Uterus (tissue), 4 donors: ENCODE measurements around the gene BTBD16. TPM values are rescaled to one million over a fixed set of nuclear protein-coding genes. Genes with fewer than 3 reads are reported as not detected.

Source experiments
- DNase-seq, 2 donors: peaks; one replicate each; pipeline ENCODE4 v3.0.0-alpha.2; 2019 to 2020
- H3K27ac ChIP-seq, 2 donors: fragments of 200-600 bp; sonication (generic); 1 replicate in 1 of 2; 2 replicates in 1 of 2; pipeline ENCODE4 v1.5.1; 2016 to 2018
- H3K27me3 ChIP-seq, 2 donors: fragments of 200-600 bp; sonication (generic); one replicate each; pipeline ENCODE4 v1.5.1; 2018 to 2019; ENCODE audit warnings: control low read depth in 1 of 2
- H3K36me3 ChIP-seq, 2 donors: fragments of 200-600 bp; sonication (generic); one replicate each; pipeline ENCODE4 v1.5.1; 2019; ENCODE audit warnings: control low read depth in 1 of 2
- H3K4me1 ChIP-seq, 2 donors: fragments of 200-600 bp; sonication (generic); one replicate each; pipeline ENCODE4 v1.5.1; 2018 to 2019; ENCODE audit warnings: control low read depth in 1 of 2
- H3K4me3 ChIP-seq, 2 donors: fragments of 200-600 bp; sonication (generic); 1 replicate in 1 of 2; 2 replicates in 1 of 2; pipeline ENCODE4 v1.5.1; 2018 to 2019; ENCODE audit warnings: mild to moderate bottlenecking in 1 of 2
- H3K9me3 ChIP-seq, 2 donors: fragments of 200-600 bp; sonication (generic); one replicate each; pipeline ENCODE4 v1.5.1; 2019; ENCODE audit warnings: control low read depth in 1 of 2
- POLR2A ChIP-seq, 2 donors: fragments of 450-650 bp; IDR thresholded peaks; one replicate each; pipeline ENCODE4 v1.6.1; 2016; ENCODE audit warnings: antibody characterized with exemption in 2 of 2, mild to moderate bottlenecking in 1 of 2, moderate library complexity in 1 of 2
- intact Hi-C: fragments of 100-400 bp; cut with DNase I; formaldehyde crosslinking; loops from one replicate; pipeline ENCODE4 v1.15.1; 2023; ENCODE audit warnings: low total_unique reads
- total RNA-seq, 4 donors: library from RNA; depleted of rRNA in 3 of 4; stranded (reverse); fragments of >200 nt in 3 of 4; gene quantifications; one replicate each; pipeline versions ENCODE4 v1.1.0 to v1.2.4, GENCODE V29; 2014 to 2023
- TF ChIP-seq, protein P1 (sequence below), 4 experiments: fragments of 200-600 bp in 2 of 4; fragments of 450-650 bp in 2 of 4; sonication (generic) in 2 of 4; IDR thresholded peaks; one replicate each; pipeline ENCODE4 v1.5.1; 2016 to 2019; ENCODE audit warnings: antibody characterized with exemption in 4 of 4, mild to moderate bottlenecking in 2 of 4, moderate library complexity in 1 of 4
- donor health status: DM: yes; HTN: yes; CAD: no.

The BTBD16 gene
- total RNA-seq, 4 donors from 2014 or later: 0.14 to 0.46 TPM; not detected in 2

DNA sequence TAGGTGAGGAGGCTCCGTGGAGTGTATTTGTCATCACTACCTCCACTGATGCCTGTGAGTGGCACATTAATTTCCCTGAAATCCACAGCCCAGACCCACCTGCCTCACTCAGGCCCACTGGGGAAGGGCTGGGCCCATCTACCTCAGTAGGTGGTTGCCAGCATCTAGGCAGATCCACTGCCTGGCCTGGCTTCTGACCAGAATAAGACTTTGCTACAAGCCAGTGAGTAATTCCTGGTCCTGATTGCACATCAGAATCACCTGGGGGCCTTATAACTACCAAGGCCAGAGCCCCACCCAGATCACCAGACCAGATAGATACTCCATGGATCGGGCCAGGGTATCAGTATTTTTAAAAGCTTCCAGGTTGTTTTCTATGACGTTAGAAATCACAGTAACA is 65.9 kb downstream of the BTBD16 start:
- H3K4me3 ChIP-seq: no peak overlapping the region
- intact Hi-C loops: no loop called here
- no peak overlapping the region for H3K27ac ChIP-seq
- no peaks in the 10 kb centered on the region for H3K27me3 ChIP-seq
- H3K4me1 ChIP-seq: no peaks in the 10 kb centered on the region
- TF ChIP-seq, protein P1, sequence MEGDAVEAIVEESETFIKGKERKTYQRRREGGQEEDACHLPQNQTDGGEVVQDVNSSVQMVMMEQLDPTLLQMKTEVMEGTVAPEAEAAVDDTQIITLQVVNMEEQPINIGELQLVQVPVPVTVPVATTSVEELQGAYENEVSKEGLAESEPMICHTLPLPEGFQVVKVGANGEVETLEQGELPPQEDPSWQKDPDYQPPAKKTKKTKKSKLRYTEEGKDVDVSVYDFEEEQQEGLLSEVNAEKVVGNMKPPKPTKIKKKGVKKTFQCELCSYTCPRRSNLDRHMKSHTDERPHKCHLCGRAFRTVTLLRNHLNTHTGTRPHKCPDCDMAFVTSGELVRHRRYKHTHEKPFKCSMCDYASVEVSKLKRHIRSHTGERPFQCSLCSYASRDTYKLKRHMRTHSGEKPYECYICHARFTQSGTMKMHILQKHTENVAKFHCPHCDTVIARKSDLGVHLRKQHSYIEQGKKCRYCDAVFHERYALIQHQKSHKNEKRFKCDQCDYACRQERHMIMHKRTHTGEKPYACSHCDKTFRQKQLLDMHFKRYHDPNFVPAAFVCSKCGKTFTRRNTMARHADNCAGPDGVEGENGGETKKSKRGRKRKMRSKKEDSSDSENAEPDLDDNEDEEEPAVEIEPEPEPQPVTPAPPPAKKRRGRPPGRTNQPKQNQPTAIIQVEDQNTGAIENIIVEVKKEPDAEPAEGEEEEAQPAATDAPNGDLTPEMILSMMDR (IDR thresholded peaks at IDR 0.05): no peak
- no peak for TF ChIP-seq POLR2A (IDR thresholded peaks at IDR 0.05)
- H3K36me3 ChIP-seq: no peaks in the 10 kb centered on the region
- H3K9me3 ChIP-seq: no peaks in the 10 kb centered on the region
- no peak for DNase-seq

DNA sequence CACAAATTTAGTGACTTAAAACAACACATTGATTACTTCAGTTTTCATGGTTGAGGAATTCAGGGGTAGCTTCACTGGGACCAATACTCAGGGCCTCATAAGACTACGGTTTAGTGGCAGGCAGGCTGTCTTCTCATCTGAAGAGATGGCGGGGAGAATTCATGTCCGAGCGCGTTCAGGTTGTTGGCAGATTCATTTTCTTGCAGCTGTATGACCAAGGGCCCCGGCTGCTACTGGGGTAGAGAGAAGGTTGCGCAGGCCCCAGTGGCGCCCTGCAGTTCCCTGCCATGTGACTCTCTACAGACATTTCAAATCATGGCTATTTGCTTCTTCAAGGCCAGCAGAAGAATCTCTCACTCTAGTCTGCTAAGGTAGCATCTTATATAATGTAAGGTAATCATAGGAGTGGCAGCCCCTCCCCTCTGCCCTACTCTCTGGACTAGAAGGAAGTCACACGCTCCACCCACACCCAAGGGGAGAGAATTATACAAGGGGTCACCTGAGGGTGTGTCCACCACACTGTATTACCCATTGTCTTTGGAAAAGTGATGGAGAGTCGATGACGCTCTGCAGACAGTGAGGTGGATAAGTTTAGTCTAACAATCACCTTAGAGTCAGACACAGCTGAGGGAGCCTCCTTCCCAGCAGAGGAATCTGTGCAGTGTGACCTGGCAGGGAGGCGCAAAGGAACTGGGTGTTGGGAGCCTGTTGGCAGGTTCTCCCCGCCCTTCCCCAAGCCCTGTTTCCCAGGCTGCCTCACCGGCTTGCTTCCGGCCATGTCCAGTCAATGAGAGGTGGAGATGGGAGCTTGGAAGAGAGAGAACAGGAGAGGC is 67.7 kb downstream of the BTBD16 start:
- H3K27me3 ChIP-seq: no peaks in the 10 kb centered on the region
- no peak overlapping the region for H3K4me3 ChIP-seq
- no peaks in the 10 kb centered on the region for H3K36me3 ChIP-seq
- H3K9me3 ChIP-seq: no peaks in the 10 kb centered on the region
- no peak overlapping the region for H3K27ac ChIP-seq
- DNase-seq: no peak
- H3K4me1 ChIP-seq: no peaks in the 10 kb centered on the region
- TF ChIP-seq, protein P1 (IDR thresholded peaks at IDR 0.05): no peak
- TF ChIP-seq POLR2A (IDR thresholded peaks at IDR 0.05): no peak
- intact Hi-C loops: no loop called here

DNA sequence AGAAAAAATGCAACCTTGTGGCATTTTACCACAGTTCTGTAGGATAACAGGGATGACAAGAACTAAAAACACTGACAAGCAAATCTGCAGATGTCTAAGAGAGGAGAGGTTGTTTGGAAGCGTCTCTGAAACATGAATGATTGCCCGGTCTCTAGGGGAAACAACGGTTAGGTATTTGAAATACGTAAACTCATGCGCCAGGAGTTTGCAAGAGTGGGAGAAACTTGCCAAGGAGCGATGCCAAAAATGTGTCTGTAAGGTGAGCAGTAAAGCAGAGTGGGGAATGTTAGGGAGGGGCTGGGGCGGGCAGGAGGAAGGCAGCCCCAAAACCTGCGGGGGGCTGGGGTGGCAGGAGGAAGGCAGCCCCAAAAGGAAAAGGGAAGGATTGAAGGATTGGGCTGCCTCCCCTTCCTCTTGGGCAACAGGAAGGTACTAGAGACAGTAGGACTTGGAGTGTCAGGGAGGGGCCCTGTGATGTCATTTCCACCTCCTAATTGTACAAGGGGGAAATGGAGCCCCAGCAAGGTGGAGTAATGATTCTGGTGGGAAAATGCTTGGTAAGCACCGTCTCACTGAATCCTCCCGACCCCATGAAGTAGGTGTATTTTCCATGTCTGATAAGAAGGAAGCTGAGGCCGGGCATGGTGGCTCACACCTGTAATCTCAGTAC is 70.2 kb downstream of the BTBD16 start:
- H3K9me3 ChIP-seq: no peaks in the 10 kb centered on the region
- H3K4me3 ChIP-seq: no peak overlapping the region
- no peaks in the 10 kb centered on the region for H3K36me3 ChIP-seq
- H3K27me3 ChIP-seq: no peaks in the 10 kb centered on the region
- TF ChIP-seq POLR2A (IDR thresholded peaks at IDR 0.05): no peak
- intact Hi-C loops: no loop called here
- H3K27ac ChIP-seq: peak overlapping the region; percentile 52 to 73
- peak; percentile 63 to 69 for DNase-seq
- no peaks in the 10 kb centered on the region for H3K4me1 ChIP-seq

DNA sequence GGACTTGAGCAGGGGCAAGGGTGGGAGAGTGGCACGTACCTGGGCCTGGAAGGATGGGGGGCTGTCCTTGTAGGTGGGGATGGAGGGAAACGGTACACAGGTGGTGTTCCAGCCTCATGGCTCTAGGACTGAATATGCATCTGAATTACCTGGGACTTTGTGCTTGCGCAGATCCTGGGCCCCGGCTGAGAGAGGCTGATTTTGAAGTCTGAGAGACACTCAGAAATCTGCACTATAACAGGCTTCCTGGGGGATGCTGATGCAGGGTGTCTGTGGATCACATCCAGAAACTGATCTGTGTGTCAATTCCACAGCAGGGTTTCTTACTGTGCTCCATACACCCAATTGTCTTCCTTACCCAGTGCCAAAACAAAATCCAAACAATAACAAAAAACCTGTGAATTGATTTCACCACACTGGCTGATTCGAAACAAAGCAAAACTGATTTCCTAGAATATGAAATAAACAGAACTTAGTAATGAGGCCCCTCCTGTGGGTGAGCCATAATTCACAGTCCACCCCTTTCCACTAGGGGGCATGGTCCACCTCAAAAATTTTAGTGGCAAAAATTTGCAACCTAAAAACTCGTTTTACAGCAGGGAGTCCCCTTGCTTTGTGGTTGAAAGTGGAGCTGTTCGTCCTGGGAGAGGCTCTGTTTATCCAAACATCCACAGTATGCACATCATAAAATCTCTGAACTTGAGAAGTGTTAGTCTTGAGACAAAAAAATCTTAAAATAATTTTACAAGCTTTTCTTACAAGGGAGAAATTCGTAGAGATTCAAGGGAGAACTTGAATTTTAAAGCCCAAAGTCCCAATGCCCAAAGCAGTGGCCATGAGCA is 71.4 kb downstream of the BTBD16 start:
- Histone ChIP-seq H3K4me1 (no peaks in the 10 kb centered on the region), H3K36me3 (no peaks in the 10 kb centered on the region), H3K9me3 (no peaks in the 10 kb centered on the region), H3K4me3 (no peak overlapping the region), H3K27me3 (no peaks in the 10 kb centered on the region), H3K27ac (peak overlapping the region; percentile 52 to 73)
- DNase-seq: peak; percentile 44 to 48
- TF ChIP-seq, protein P1 (IDR thresholded peaks at IDR 0.05): peak; percentile 58 to 71 (median 68)
- TF ChIP-seq POLR2A (IDR thresholded peaks at IDR 0.05): no peak
- intact Hi-C loops: no loop called here

DNA sequence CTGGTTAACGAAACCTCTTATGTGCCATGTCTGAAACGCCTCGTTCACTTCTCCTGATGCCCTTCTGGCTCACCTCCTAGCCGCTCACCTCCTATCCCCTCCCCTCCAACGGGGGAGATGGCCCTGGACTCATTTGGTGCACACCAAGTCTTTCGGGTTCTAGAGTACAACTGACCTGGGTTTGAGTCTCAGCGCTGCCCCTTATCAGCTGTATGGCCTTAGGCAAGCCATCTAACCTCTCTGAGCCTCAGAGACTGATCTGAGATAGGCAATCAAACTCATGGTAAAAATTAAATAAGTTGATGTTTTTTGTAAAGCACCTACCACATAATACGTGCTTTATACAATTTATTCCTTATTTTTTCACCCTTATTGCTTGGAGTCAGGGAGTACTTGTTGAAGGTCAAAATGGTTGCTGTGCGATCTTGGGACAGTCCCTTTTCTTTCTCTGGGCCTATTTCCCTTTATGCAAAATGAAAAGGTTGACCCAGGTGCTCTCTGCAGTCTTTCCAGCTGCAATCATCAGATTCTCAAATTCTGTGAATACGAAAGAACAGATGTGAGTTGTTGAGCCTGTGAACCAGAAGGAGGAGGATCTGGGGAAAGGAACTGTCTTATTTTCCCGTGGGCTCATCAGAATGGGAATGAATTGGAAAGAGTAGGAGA is 72.2 kb downstream of the BTBD16 start:
- intact Hi-C loops: no loop called here
- H3K4me3 ChIP-seq: no peak overlapping the region
- DNase-seq: no peak
- TF ChIP-seq POLR2A (IDR thresholded peaks at IDR 0.05): no peak
- TF ChIP-seq, protein P1 (IDR thresholded peaks at IDR 0.05): no peak
- H3K27ac ChIP-seq: peak overlapping the region; percentile 52 to 73
- H3K27me3 ChIP-seq: no peaks in the 10 kb centered on the region
- no peaks in the 10 kb centered on the region for H3K36me3 ChIP-seq
- H3K9me3 ChIP-seq: no peaks in the 10 kb centered on the region
- H3K4me1 ChIP-seq: no peaks in the 10 kb centered on the region
